Esophagus (tissue), 2 donors: ENCODE measurements around the gene SELENOO. TPM values are rescaled to one million over a fixed set of nuclear protein-coding genes. Genes with fewer than 3 reads are reported as not detected.
A peak's percentile ranks its signal among the peaks of the same experiment; 100 is the strongest.

Experiments
- H3K27ac ChIP-seq, 2 donors: one replicate each; pipeline ENCODE4 v1.5.1; 2013; ENCODE audit warnings: low read depth in 2 of 2, mild to moderate bottlenecking in 2 of 2, inconsistent platforms in 1 of 2, low read length in 1 of 2, moderate library complexity in 1 of 2
- H3K27me3 ChIP-seq, 2 donors: one replicate each; pipeline ENCODE4 v1.6.1; 2013; ENCODE audit warnings: low read length in 2 of 2, control low read depth in 1 of 2, mild to moderate bottlenecking in 1 of 2; ENCODE audit not compliant: insufficient read depth in 2 of 2, control insufficient read depth in 1 of 2
- H3K36me3 ChIP-seq, 2 donors: one replicate each; pipeline ENCODE4 v1.6.1; 2013; ENCODE audit warnings: low read length in 1 of 2; ENCODE audit not compliant: control insufficient read depth in 2 of 2, insufficient read depth in 2 of 2
- H3K4me1 ChIP-seq, 2 donors: one replicate each; pipeline ENCODE4 v1.6.1; 2013; ENCODE audit warnings: low read length in 1 of 2; ENCODE audit not compliant: control insufficient read depth in 2 of 2, insufficient read depth in 2 of 2
- H3K4me3 ChIP-seq, 2 donors: one replicate each; pipeline ENCODE4 v1.5.1; 2013; ENCODE audit warnings: low read length in 2 of 2, mild to moderate bottlenecking in 2 of 2, low read depth in 1 of 2, moderate library complexity in 1 of 2
- H3K9me3 ChIP-seq, 2 donors: one replicate each; pipeline ENCODE4 v1.6.1; 2013; ENCODE audit warnings: mild to moderate bottlenecking in 2 of 2, low read depth in 1 of 2, low read length in 1 of 2, moderate library complexity in 1 of 2; ENCODE audit not compliant: control insufficient read depth in 2 of 2, insufficient read depth in 1 of 2
- WGBS, 2 donors: extraction: QIAGEN DNeasy Blood & Tissue Kit; methylation state at CpG; one replicate each; pipeline ENCODE4 v1.1.7; 2013; 5-methylcytosine and 5-hydroxymethylcytosine counted together
- polyA plus RNA-seq, 2 donors: library from polyadenylated mRNA; stranded (reverse); fragments of 200-250 nt; gene quantifications; one replicate each; pipeline ENCODE4 v1.2.3, GENCODE V29; 2013
- donor health status: healthy with polysubstance abuse.
- donor health status: Bipolar disorder and iron deficiency.

Gene SELENOO
- polyA plus RNA-seq, 2 donors: 23.0 to 35.9 TPM

DNA sequence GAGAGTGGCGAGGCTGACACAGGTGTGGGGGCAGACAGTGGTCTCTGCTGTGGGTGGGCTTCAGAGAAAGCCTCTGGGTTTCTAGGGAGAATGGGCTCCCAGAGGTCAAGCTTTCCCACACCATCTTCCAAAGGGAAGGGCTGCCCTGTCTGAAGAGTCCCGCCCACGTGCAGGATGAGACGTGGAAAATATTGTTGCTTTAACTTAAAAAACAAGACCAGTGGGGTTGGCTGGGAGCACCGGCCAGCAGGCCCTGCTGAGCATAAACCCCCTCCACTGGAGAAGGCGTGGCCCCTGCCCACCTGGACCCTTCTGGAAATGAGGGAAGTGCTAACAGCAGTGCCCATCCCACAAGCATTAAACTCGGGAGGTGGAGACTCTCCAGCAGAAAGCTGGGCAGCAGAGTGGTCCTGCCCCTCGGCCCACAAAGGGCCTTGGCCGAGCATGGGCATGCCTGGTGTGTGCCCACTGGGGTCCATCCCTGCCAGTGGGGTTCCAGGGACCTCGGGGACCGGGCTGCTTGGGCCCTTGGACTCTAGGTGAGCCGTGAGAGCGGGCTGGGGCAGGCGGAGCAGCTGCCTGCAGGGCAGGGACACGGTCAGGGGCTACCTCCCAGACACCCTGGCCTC, 15.4 kb downstream of the SELENOO start:
- Histone ChIP-seq H3K36me3 (peaks cover 12 to 70% of the 10 kb centered on the region in 2 donors), H3K4me1 (peaks cover 4 to 9% of the 10 kb centered on the region in 2 donors), H3K27ac (no peak overlapping the region), H3K27me3 (no peaks in the 10 kb centered on the region), H3K9me3 (no peaks in the 10 kb centered on the region), H3K4me3 (no peak overlapping the region)
- WGBS, 2 donors: 81 to 86% methylated on average over 15 of the region's 15 CpGs

DNA sequence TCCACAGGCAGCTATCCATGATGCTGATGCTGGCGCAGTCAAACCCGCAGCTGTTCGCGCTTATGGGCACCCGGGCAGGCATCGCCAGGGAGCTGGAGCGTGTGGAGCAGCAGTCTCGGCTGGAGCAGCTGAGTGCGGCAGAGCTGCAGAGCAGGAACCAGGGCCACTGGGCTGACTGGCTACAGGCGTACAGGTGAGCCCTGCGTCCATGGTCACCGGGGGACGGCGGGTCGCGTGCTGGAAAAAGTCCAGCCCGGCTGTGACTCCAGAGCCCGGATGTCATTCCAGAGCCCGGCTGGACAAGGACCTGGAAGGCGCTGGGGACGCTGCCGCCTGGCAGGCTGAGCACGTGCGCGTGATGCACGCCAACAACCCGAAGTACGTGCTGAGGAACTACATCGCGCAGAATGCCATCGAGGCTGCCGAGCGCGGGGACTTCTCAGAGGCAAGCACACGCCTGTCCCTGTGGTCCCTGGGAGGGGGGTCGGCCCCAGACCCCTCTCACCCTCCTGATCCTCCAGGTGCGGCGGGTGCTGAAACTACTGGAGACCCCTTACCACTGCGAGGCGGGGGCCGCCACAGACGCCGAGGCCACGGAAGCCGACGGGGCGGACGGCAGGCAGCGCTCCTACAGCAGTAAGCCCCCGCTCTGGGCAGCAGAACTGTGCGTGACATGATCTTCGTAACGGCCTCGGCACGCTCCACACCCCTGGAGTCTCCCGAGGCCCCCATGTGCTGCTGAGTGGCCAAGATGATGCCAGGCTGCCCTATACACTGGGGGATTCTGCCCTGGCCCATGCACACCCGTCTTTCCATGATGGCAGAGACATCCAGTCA, 16.1 kb downstream of the SELENOO start:
- Histone ChIP-seq H3K4me1 (peaks cover 4 to 9% of the 10 kb centered on the region in 2 donors), H3K9me3 (no peaks in the 10 kb centered on the region), H3K36me3 (peaks cover 14 to 75% of the 10 kb centered on the region in 2 donors), H3K4me3 (no peak overlapping the region), H3K27ac (no peak overlapping the region), H3K27me3 (no peaks in the 10 kb centered on the region)
- WGBS, 2 donors: 93 to 94% methylated on average over 53 to 57 of the region's 57 CpGs

DNA sequence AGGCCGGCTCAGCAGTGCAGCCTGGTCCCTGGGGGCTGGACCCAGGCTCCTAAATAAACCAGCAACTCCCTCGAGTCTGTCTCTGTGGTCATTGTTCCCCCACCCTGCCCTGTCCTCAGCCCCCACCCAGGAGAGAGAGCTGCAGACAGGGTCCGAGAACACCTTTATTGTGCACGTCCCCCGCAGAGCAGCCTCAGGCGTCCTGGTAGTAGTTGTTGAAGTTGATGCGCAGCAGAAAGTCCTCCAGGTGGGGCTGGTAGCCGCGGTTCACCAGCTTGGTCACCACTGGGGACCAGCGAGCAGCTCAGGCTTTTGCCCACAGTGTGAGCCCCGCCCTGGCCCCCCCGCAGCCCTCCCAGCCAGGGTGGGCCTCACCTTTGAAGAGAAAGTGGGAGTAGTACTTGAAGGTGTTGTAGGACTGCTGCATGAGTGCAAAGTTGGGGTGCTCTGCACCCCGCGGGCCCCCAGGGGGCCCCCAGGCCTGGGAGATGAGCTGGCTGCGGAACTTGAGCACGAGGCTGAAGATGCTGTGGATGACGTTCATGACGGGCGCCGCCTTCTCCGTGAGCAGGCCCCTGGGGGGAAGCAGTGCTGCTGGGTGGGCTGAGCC, 16.8 kb downstream of the SELENOO start:
- no peaks in the 10 kb centered on the region for H3K9me3 ChIP-seq
- H3K36me3 ChIP-seq: peaks cover 14 to 78% of the 10 kb centered on the region in 2 donors
- H3K27ac ChIP-seq: no peak overlapping the region
- no peaks in the 10 kb centered on the region for H3K27me3 ChIP-seq
- WGBS, 2 donors: 83 to 88% methylated on average over 21 of the region's 21 CpGs
- no peak overlapping the region for H3K4me3 ChIP-seq
- H3K4me1 ChIP-seq: peaks cover 4 to 9% of the 10 kb centered on the region in 2 donors

DNA sequence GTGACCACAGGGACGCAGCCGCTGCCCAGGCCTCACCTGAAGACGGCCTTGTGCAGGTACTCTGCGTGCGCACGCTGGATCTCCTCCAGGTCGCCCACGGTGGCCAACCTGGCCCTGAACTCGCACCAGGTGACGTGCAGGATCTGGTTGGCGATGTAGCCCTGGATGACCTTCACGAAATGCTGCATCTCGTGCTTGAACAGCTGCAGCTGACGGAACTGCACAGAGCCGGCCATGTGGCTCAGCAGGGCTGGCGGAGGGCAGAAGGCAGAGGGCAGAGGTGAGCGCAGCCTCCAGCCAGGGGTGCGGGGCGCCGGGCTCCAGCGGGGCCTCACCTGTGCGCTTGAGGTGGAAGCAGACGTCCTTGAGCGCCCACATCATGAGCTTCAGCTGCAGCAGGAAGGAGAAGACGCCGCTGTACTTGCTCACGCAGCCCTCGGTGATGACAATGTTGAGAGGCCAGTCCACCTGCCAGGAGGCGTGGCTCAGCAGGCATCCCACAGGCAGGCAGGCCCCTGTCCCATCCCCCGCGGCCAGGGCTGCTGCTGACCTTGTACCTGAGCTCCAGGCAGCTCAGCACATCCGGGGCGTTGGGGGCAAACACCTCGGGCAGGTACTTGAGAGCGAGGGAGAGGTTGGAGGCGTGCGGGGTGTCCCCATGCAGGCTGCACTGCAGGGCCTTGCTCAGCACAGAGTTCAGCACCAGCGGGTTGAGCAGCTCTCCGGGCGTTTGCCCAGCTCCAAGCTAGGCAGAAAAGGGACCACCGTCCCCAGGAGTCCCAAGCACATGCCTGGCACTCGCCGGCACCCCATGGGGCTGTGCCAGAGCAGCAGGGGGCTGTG, 17.6 kb downstream of the SELENOO start:
- 81 to 84% methylated on average over 42 to 43 of the region's 43 CpGs for WGBS, 2 donors
- H3K27me3 ChIP-seq: no peaks in the 10 kb centered on the region
- H3K4me1 ChIP-seq: peaks cover 4 to 9% of the 10 kb centered on the region in 2 donors
- H3K36me3 ChIP-seq: peaks cover 14 to 83% of the 10 kb centered on the region in 2 donors
- H3K9me3 ChIP-seq: no peaks in the 10 kb centered on the region
- no peak overlapping the region for H3K27ac ChIP-seq
- H3K4me3 ChIP-seq: no peak overlapping the region

DNA sequence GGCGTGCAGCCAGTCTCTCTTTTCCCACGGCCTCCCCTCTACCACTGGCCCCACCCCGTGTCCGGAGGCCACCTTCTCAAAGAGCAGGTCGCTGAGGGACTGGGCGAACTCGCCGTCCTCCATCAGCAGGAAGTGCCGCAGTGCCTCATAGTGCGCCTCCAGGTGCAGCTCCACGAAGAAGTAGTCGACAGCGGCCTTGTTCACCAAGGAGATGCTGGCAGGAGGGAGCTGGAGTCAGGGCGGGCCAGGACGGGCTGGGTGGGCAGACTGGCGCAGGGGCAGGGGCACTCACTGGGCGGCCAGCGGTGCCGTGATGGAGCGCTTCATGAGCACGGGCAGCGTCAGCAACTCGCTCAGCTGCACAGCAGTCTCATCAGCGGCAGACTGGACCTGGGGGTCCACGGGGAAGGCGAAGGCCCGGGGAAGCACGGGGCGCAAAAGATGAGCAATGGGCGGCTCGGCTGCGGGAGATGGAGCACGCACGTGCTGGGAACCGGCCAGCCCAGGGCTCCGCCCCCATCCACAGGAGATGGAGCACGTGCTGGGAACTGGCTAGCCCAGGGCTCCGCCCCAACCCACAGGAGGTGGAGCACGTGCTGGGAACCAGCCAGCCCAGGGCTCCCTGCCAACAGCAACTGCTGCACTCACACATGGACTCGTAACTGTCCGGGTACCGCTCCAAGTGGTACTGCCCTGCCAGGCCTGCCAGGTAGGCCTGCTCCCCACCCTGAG, 18.4 kb downstream of the SELENOO start:
- H3K27me3 ChIP-seq: no peaks in the 10 kb centered on the region
- no peak overlapping the region for H3K4me3 ChIP-seq
- H3K4me1 ChIP-seq: peaks cover 4 to 9% of the 10 kb centered on the region in 2 donors
- H3K9me3 ChIP-seq: no peaks in the 10 kb centered on the region
- no peak overlapping the region for H3K27ac ChIP-seq
- 71 to 73% methylated on average over 41 to 42 of the region's 42 CpGs for WGBS, 2 donors
- peaks cover 19 to 88% of the 10 kb centered on the region in 2 donors for H3K36me3 ChIP-seq

DNA sequence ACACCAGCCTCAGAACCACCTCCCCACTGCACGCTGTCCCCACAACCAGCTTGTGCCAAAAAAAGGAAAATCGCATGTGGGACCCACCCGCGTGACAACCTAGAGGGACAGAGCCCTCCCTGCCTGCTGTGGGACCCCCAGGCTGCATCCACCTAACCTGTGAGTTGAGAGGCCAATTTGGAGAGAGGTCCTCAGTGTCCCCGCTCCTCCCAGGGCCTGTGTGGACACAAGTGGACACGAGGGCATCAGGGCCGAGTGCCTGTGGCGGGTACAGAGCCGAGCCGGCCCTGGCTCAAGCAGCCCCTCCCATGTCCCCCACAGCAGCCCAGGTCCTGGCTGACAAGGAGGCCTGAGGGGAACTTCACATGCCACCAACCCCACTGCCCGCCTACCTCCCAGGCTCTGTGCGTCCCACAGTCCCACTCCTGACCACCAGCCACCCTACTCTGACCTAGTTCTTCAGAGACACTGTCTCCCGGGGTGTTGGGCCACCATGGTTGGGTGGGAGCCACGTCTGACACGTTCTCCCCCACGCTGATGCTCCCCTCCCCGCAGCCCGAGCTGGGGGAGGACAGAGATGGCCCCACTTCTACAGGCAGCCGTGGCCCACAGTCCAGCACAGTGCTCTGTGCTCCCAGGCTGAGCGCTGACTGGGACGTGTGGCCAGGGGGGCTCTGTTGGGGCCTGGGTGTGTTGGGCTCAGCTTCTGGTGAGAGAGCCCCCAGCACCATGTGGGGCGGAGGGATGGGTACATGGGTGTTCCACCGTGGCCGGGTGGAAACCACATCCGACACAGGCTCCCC, 19.2 kb downstream of the SELENOO start:
- H3K27me3 ChIP-seq: no peaks in the 10 kb centered on the region
- peak overlapping the region in 1 of 2 donors; percentile 19 for H3K27ac ChIP-seq
- no peak overlapping the region for H3K4me3 ChIP-seq
- H3K9me3 ChIP-seq: no peaks in the 10 kb centered on the region
- peaks cover 23 to 90% of the 10 kb centered on the region in 2 donors for H3K36me3 ChIP-seq
- peaks cover 4 to 9% of the 10 kb centered on the region in 2 donors for H3K4me1 ChIP-seq
- WGBS, 2 donors: 84 to 86% methylated on average over 25 of the region's 25 CpGs

DNA sequence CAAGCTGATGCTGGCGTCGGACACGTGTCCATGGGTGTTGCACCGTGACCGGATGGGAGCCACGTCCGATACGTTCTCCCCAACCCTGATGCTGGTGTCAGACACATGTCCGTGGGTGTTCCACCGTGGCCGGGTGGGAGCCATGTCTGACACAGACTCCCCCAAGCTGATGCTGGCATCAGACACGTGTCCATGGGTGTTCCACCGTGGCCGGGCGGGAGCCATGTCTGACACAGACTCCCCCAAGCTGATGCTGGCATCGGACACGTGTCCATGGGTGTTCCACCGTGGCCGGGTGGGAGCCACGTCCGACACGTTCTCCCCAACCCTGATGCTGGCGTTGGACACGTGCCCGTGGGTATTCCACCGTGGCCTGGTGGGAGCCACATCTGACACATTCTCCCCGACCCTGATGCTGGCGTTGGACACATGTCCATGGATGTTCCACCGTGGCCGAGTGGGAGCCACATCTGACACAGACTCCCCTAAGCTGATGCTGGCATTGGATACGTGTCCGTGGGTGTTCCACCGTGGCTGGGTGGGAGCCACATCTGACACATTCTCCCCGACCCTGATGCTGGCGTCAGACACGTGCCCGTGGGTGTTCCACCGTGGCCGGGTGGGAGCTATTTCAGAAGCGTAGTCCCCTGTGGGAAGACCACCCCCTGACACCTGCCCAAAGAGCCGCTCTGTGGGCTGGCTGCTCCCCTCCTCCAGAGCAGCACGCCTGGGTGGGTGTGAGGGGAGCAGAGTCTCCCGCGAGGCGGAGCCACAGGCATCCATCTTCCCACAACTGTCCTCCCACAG, 20.0 kb downstream of the SELENOO start:
- Histone ChIP-seq H3K9me3 (no peaks in the 10 kb centered on the region), H3K36me3 (peaks cover 23 to 91% of the 10 kb centered on the region in 2 donors), H3K4me1 (peaks cover 4 to 7% of the 10 kb centered on the region in 2 donors), H3K27me3 (no peaks in the 10 kb centered on the region), H3K4me3 (no peak overlapping the region), H3K27ac (no peak overlapping the region)
- WGBS, 2 donors: 95 to 96% methylated on average over 45 of the region's 45 CpGs
